NCI-H748 (cell line): ENCODE measurements around the gene PRKN.

ENCODE experiments used
- DNase-seq: peaks from one replicate; lab custom pipeline; 2025; ENCODE audit not compliant: unreplicated experiment; lab: John Stamatoyannopoulos, UW

PRKN gene

GRCh38 chr6:161590961-161591627 is 1136.5 kb downstream of the PRKN start:
- DNase-seq: no peak

- peak; percentile 80 for DNase-seq
These were observed 1140.7 kb downstream of the PRKN start for GRCh38 chr6:161586887-161587286.

- no peak for DNase-seq
These were observed 1142.8 kb downstream of the PRKN start for GRCh38 chr6:161584621-161585340.

GRCh38 chr6:161584051-161584450 is 1143.5 kb downstream of the PRKN start:
- DNase-seq: no peak

GRCh38 chr6:161583584-161583983 is 1144.0 kb downstream of the PRKN start:
- DNase-seq: no peak

- no peak for DNase-seq
These were observed 1149.1 kb downstream of the PRKN start for GRCh38 chr6:161578478-161578877.

- DNase-seq: no peak
These were observed 1151.9 kb downstream of the PRKN start for GRCh38 chr6:161575523-161576254.

GRCh38 chr6:161568885-161569456 is 1158.6 kb downstream of the PRKN start:
- DNase-seq: no peak

- no peak for DNase-seq
These were observed 1162.6 kb downstream of the PRKN start for GRCh38 chr6:161564952-161565351.

- DNase-seq: no peak
These were observed 1165.7 kb downstream of the PRKN start for GRCh38 chr6:161561908-161562307.

GRCh38 chr6:161557333-161558107 is 1170.0 kb downstream of the PRKN start:
- peak; percentile 14 for DNase-seq

- DNase-seq: no peak
These were observed 1172.7 kb downstream of the PRKN start for GRCh38 chr6:161554883-161555282.

- peak; percentile 69 for DNase-seq
These were observed 1177.5 kb downstream of the PRKN start for GRCh38 chr6:161549977-161550655.

- DNase-seq: no peak
These were observed 1178.8 kb downstream of the PRKN start for GRCh38 chr6:161548713-161549296.

GRCh38 chr6:161547617-161548016 is 1179.9 kb downstream of the PRKN start:
- DNase-seq: peak; percentile 78

GRCh38 chr6:161546632-161547031 is 1180.9 kb downstream of the PRKN start:
- no peak for DNase-seq

GRCh38 chr6:161545741-161546140 is 1181.8 kb downstream of the PRKN start:
- no peak for DNase-seq

GRCh38 chr6:161544801-161545480 is 1182.6 kb downstream of the PRKN start:
- DNase-seq: no peak

GRCh38 chr6:161543684-161544309 is 1183.8 kb downstream of the PRKN start:
- DNase-seq: no peak
